Astrocyte (in vitro differentiated cells and primary cell): ENCODE measurements around the gene RAD51B.

Experiments used
- EZH2 ChIP-seq: IDR thresholded peaks from 2 replicates; pipeline ENCODE4 v1.6.1; 2012; ENCODE audit warnings: mild to moderate bottlenecking, low read length, inconsistent platforms; ENCODE audit not compliant: insufficient read depth
- TF ChIP-seq, protein P1 (sequence below): IDR thresholded peaks from 2 replicates; pipeline ENCODE4 v1.5.1; 2011; ENCODE audit warnings: low read depth, mild to moderate bottlenecking, inconsistent platforms, low read length, moderate library complexity; ENCODE audit not compliant: insufficient read depth

DNA sequence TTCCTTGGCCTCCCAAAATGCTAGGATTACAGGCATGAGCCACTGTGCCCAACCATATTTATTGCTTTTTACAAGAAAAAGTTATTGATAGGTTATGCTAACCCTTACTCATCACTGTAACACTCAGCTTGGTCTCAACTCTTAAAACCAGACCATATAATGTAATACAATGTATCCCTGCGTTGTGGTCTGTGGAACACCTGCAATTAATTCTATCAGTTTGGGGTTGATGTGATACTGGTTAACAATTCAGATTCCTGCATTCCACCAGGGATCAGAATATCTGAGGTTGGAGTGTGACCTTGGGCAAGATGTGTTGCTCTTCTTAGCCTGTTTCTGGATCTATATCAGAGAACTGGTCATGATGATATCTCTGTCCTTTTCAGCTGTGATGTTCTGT, 419.0 kb downstream of the RAD51B start:
- TF ChIP-seq EZH2 = no peak
- TF ChIP-seq, protein P1, sequence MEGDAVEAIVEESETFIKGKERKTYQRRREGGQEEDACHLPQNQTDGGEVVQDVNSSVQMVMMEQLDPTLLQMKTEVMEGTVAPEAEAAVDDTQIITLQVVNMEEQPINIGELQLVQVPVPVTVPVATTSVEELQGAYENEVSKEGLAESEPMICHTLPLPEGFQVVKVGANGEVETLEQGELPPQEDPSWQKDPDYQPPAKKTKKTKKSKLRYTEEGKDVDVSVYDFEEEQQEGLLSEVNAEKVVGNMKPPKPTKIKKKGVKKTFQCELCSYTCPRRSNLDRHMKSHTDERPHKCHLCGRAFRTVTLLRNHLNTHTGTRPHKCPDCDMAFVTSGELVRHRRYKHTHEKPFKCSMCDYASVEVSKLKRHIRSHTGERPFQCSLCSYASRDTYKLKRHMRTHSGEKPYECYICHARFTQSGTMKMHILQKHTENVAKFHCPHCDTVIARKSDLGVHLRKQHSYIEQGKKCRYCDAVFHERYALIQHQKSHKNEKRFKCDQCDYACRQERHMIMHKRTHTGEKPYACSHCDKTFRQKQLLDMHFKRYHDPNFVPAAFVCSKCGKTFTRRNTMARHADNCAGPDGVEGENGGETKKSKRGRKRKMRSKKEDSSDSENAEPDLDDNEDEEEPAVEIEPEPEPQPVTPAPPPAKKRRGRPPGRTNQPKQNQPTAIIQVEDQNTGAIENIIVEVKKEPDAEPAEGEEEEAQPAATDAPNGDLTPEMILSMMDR = no peak
